NCI-H460 (cell line): ENCODE data around the gene RABL6. TPM values are rescaled to one million over a fixed set of nuclear protein-coding genes. Genes with fewer than 3 reads are reported as not detected.
"Not testable (repeated sequence)": the region's sequence is repeated elsewhere in the genome, so short reads cannot be mapped to it uniquely, and the experiment has no call there.

Experiments
- DNase-seq: peaks from one replicate; pipeline ENCODE4 v3.0.0-alpha.2; 2016; ENCODE audit warnings: low read depth; ENCODE audit errors: extremely low read depth
- polyA plus RNA-seq: library from polyadenylated mRNA; depleted of rRNA; stranded (reverse); fragments of >200 nt; gene quantifications from 2 replicates; pipeline ENCODE4 v1.2.3, GENCODE V29; 2014; cell fraction: nucleus; rRNA removed
- total RNA-seq: library from RNA; depleted of rRNA; stranded (reverse); fragments of >200 nt; shearing (Covaris generic); gene quantifications from 2 replicates; pipeline ENCODE4 v1.2.3, GENCODE V29; 2014; rRNA removed

Gene RABL6, protein sequence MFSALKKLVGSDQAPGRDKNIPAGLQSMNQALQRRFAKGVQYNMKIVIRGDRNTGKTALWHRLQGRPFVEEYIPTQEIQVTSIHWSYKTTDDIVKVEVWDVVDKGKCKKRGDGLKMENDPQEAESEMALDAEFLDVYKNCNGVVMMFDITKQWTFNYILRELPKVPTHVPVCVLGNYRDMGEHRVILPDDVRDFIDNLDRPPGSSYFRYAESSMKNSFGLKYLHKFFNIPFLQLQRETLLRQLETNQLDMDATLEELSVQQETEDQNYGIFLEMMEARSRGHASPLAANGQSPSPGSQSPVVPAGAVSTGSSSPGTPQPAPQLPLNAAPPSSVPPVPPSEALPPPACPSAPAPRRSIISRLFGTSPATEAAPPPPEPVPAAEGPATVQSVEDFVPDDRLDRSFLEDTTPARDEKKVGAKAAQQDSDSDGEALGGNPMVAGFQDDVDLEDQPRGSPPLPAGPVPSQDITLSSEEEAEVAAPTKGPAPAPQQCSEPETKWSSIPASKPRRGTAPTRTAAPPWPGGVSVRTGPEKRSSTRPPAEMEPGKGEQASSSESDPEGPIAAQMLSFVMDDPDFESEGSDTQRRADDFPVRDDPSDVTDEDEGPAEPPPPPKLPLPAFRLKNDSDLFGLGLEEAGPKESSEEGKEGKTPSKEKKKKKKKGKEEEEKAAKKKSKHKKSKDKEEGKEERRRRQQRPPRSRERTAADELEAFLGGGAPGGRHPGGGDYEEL
- 59.4 and 69.4 TPM in 2 replicates for total RNA-seq
- polyA plus RNA-seq, result 144 and 151 TPM in 2 replicates

- DNase-seq, result peak; percentile 66
Observed at GRCh38 chr9:136807281-136808074, at the start of gene RABL6. TSS of gene RABL6 (plus strand) at chr9:136807948. CDS start at chr9:136808197, 249 bp downstream.

DNA sequence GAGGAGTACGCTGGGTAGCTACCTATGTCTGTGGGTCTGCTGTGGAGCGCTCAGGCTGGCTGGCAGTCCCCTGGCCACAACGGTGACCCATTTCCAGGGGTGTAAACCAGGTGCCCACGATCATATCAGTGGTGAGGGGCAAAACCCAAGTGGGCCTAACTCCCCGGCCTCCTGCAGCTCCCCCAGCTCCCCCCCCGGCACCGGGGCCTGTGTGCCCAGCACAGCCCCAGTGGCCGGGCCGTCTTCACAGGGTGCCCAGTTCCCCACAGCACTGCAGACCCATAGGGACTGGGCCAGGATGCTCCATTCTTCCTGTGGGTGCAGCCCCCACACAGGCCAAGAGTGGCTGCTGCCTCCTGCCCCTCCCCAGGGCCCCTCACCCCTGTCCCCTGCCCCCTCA, 48.7 kb upstream of the RABL6 start:
- no peak for DNase-seq

- DNase-seq, result no peak
Observed at GRCh38 chr9:136759436-136760325, 48.1 kb upstream of the RABL6 start.

GRCh38 chr9:136760424-136760823, 47.3 kb upstream of the RABL6 start:
- DNase-seq, result no peak

GRCh38 chr9:136760834-136761544, 46.8 kb upstream of the RABL6 start:
- peak; percentile 59 for DNase-seq

DNA sequence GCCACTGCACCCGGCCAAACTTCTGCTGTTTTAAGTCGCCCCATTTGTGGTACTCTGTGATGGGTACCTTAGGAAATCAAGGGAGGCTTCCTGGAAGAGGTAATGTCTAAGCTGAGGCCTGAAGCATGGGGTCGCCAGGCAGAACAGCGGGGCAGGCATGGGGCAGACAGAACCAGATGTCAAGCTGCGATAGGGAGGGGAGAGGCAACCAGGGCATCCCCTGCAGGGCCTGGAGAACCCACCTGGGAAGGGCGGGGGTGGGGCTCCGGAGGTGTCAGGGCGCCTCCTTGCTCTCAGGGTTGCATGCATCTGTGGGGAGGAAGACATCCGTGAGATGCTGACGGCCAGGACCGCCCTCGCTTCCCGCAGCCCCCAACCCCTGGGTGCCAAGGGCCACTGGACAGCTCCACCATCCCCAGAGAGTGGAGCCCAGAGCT, 46.2 kb upstream of the RABL6 start:
- no peak for DNase-seq

- no peak for DNase-seq
Observed at GRCh38 chr9:136762221-136762691, 45.5 kb upstream of the RABL6 start.

DNA sequence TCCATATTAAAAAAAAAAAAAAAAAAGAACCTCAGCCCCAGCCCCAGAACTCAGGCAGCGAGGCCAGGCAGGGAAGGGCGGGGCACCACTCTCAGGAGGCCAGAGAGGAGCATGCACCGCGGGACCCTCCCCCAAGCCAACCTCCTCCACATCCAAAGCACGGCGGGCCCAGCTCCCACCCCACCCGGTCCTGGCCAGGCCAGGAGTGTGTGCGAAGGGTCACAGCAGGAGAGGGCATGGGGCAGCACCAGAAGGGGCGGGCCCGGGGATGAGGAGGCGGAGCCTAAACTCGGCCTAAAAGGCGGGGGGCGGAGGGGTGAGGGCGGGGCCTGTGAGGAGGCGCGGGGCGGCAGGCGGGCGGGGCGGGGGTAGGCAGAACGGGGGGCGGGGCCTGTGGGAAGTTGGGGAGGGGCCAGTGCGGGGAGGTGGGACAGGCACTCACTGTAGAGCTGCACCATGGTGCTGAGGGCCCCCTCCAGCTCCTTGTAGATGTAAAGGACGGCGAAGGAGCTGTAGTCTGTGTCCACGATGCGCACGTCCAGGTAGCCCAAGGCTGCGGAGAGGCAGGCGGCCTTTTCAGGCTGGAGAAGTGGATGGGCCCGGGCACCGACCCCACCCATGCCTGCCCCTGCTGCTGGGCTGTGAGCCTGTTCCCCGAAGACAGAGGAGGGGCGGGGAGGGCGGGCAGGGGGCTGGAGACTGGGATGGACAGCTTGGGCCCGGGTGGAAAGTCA, 44.7 kb upstream of the RABL6 start:
- peak; percentile 33 for DNase-seq

DNA sequence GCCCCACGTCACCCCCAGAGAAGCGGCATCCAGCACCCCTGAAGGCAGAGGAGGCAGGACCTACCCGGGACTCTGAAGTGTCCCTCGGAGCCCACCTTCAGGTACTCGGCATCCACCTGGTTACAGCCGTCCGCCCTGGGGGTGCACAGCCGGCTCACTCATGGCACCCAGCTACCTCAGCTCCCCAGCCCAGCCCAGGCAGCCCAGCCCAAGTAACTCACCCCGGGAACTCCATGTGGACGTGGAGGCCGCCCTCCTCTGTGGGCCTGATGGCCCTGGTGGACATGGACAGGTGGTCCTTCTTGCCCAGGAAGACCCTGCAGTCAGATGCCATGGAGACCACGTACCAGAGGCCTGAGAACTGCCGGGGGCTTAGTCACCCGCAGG, 44.1 kb upstream of the RABL6 start:
- no peak for DNase-seq

DNA sequence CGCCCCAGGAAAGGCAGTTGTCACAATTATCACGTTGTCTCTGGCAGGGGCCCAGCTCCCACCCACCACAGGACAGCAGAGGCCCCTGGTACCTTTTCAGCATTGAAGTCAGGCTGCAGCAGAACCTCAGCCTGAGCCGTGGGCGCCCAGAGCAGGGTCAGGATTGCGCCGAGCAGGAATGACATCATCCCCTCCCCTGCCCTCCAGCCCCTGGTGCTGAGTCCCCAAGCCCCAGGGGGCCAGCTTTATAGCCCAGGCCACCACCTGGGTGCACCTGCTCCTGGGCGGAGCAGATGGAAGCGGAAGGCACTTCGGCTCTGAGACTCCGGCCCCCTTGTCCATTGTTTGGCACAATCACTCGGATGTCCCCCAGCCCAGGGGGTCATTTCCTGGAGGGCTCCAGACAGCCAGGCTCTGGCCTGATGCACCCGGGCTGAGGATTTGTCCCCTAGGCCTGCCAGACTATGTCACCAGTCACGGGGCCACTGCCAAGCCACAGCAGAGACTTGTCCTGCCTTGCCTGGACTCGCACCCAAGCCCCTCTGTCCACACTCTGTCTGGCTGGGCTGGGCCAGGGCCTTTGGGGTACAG, 43.4 kb upstream of the RABL6 start, which contains the start of gene LCN15:
Gene LCN15 (minus strand): TSS at position 218 of the 591 bp plus-strand sequence. CDS start 30 bp downstream, at position 188.
- DNase-seq, result no peak

DNA sequence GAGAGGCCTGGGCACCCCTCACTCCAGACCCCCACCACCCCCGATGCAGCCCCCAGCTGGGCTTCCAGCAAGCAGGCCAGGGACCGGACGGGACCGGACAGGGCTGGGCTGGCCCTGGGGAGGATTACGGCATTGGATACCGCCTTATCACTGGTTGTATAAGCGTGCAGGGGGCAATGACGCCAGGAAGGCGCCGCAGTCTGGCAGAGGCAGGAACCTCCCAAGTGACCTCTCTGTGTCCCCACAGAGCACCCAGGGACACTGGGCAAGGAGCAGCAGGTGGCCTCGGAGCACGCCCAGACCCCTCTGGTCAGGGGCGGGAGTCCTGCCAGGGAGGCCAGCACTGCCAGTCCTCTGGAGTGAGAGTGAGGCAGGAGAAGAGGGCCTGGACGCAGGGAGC, 42.7 kb upstream of the RABL6 start:
- DNase-seq, result no peak

- DNase-seq, result not testable (repeated sequence)
Observed at GRCh38 chr9:136765745-136766409, 41.9 kb upstream of the RABL6 start.

DNA sequence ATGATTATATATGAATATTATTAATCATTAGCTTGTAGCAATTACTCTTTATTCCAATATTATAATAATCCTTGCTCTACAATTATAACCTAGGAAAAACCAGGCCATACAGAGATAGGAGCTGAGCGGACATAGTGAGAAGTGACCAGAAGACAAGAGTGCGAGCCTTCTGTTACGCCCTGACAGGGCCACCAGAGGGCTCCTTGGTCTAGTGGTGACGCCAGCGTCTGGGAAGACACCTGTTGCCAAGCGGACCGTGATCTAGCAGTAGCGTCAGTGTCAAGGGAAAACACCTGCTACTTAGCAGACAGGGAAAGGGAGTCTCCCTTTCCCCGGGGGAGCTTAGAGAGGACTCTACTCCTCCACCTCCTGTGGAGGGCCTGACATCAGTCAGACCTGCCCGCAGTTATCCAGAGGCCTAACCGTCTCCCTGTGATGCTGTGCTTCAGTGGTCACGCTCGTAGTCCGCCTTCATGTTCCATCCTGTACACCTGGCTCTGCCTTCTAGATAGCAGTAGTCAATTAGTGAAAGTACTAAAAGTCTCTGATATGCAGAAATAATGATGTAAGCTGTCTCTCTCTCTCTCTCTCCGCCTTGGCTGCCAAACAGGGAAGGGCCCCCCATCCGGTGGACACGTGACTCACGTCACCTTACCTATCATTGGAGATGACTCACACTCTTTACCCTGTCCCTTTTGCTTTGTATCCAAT, 41.2 kb upstream of the RABL6 start:
- DNase-seq, result peak; percentile 51

DNA sequence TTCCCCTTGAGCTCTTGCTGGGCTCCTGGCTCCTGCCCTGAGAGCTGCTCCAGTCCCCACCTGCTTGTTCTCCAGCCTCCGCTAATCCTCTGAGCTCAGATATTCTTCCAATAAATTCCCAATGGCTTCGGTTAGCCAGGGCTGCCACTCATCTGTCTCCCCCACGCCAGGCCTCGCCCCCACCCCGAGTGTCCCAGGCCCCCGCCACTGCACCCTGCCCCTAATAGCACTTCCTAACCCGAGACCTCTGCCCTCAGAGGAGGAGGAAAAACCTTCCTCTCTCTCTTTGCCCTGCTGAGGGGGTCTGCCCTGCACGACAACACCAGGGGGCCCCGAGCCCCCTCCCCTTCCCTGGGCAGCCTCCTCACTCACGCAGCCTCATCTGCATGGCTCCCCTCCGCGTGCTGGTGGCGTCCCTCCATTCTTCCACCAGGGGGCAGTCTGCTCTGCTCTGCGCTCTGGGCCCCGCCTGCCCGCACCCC, 38.0 kb upstream of the RABL6 start:
- DNase-seq, result no peak

GRCh38 chr9:136771907-136772415, 35.8 kb upstream of the RABL6 start:
- DNase-seq, result no peak

DNA sequence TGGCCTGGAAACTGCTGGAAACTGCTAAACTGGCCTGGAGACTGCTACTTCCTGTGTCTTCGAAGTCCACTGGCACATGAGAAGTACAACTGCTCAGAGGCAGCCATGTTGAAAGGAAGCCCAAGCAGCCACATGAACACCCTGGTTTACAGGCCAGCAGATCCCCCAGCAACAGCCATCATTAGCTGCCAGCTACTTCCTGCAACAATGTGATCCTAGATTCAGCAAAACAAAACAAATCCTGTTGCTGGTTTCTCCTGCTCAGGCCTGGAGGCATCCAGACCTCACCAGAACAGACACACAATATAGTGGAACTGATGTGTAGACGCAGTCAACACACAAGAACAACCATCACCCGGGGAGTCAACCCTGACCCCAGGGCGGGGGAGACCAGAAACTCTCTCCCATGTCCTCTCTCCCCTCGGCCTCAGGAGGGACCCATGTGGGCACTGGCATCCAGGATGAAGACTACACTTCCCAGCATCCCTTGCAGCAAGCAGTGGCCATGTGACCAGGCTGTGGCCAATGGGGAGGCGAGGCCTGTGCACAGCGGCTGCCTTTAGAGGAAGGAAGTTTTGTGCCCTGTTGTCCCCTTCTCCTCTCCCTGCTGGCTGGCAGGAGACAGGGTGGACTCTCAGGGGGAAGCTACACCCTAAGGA, 34.2 kb upstream of the RABL6 start:
- DNase-seq, result no peak
